ENCODE data around the gene TAF9B. TPM values are rescaled to one million over a fixed set of nuclear protein-coding genes. Genes with fewer than 3 reads are reported as not detected.
A peak's percentile ranks its signal among the peaks of the same experiment; 100 is the strongest.
"Not testable (repeated sequence)": the region's sequence is repeated elsewhere in the genome, so short reads cannot be mapped to it uniquely, and the experiment has no call there.

The TAF9B gene
- total RNA-seq, 1 donor from 2014 or later = 44.4 TPM

DNA sequence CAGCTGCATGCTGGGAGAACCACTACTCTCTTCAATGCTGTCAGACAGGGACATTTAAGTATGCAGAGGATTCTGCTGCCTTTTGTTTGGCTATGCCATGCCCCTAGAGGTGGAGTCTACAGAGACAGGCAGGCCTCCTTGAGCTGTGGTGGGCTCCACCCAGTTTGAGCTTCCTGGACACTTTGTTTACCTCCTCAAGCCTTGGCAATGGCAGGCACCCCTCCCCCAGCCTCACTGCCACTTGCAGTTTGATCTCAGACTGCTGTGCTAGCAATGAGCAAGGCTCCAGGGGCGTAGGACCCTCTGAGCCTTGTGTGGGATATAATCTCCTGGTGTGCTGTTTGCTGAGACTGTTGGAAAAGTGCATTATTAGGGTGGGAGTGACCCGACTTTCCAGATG lies 17.9 kb upstream of the TAF9B start:
- H3K27ac Mint-ChIP-seq (ENCODE audit: unreplicated experiment); H3K27me3 Mint-ChIP-seq (ENCODE audit: low read depth); H3K36me3 Mint-ChIP-seq (ENCODE audit: low read depth); H3K4me3 Mint-ChIP-seq; H3K4me1 Mint-ChIP-seq; DNase-seq (ENCODE audit: low read depth, low spot score); H3K9me3 Mint-ChIP-seq: not testable (repeated sequence)

DNA sequence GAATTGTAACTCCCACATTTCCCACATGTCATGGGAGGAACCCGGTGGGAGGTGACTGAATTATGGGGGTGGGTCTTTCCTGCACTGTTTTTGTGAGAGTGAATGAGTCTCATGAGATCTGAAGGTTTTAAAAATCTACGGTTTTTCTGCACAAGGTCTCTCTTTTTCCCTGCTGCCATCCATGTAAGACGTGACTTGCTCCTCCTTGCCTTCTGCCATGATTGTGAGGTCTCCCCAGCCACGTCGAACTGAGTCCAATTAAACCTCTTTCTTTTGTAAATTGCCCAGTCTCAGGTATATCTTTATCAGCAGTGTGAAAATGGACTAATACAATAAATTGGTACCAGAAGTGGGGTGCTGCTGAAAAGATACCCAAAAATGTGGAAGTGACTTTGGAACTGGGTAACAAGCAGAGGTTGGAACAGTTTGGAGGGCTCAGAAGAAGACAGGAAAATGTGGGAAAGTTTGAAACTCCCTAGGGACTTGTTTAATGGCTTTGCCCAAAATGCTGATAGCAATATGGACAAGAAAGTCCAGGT lies 7.6 kb upstream of the TAF9B start:
- not testable (repeated sequence) for H3K4me1 Mint-ChIP-seq; H3K36me3 Mint-ChIP-seq (ENCODE audit: low read depth); H3K4me3 Mint-ChIP-seq; H3K27me3 Mint-ChIP-seq (ENCODE audit: low read depth); H3K27ac Mint-ChIP-seq (ENCODE audit: unreplicated experiment); DNase-seq (ENCODE audit: low read depth, low spot score)
- H3K9me3 Mint-ChIP-seq = peaks cover 31% of the 10 kb centered on the region

DNA sequence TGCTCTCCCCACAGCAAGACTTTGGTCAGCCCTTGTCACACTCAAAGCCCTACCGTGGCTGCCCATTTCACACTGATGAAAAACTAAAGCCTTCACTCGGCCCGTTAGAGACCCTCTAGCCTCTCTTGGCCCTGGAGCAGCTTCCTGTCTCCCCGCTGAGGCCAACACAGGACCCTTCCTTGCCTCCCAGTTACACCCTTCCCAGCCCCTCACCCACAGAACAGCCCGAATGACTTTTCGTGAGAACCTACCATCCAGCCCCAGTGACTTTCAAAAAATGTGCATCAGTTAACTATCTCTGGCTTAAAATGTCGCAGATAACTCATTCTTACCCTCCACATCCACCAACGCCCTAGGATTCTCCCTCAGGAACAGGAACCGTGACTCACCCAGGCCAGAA lies 756 bp upstream of the TAF9B start:
- H3K9me3 Mint-ChIP-seq = peaks cover 15% of the 10 kb centered on the region
- no peaks in the 10 kb centered on the region for H3K4me1 Mint-ChIP-seq
- no peak overlapping the region for H3K27ac Mint-ChIP-seq (ENCODE audit: unreplicated experiment)
- H3K36me3 Mint-ChIP-seq (ENCODE audit: low read depth) = peaks cover 13% of the 10 kb centered on the region
- TF ChIP-seq, protein P1, sequence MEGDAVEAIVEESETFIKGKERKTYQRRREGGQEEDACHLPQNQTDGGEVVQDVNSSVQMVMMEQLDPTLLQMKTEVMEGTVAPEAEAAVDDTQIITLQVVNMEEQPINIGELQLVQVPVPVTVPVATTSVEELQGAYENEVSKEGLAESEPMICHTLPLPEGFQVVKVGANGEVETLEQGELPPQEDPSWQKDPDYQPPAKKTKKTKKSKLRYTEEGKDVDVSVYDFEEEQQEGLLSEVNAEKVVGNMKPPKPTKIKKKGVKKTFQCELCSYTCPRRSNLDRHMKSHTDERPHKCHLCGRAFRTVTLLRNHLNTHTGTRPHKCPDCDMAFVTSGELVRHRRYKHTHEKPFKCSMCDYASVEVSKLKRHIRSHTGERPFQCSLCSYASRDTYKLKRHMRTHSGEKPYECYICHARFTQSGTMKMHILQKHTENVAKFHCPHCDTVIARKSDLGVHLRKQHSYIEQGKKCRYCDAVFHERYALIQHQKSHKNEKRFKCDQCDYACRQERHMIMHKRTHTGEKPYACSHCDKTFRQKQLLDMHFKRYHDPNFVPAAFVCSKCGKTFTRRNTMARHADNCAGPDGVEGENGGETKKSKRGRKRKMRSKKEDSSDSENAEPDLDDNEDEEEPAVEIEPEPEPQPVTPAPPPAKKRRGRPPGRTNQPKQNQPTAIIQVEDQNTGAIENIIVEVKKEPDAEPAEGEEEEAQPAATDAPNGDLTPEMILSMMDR (conservative IDR thresholded peaks at IDR 0.05) = no peak
- no peak for DNase-seq (ENCODE audit: low read depth, low spot score)
- no peaks in the 10 kb centered on the region for H3K27me3 Mint-ChIP-seq (ENCODE audit: low read depth)
- H3K4me3 Mint-ChIP-seq = peak overlapping the region; percentile 61

DNA sequence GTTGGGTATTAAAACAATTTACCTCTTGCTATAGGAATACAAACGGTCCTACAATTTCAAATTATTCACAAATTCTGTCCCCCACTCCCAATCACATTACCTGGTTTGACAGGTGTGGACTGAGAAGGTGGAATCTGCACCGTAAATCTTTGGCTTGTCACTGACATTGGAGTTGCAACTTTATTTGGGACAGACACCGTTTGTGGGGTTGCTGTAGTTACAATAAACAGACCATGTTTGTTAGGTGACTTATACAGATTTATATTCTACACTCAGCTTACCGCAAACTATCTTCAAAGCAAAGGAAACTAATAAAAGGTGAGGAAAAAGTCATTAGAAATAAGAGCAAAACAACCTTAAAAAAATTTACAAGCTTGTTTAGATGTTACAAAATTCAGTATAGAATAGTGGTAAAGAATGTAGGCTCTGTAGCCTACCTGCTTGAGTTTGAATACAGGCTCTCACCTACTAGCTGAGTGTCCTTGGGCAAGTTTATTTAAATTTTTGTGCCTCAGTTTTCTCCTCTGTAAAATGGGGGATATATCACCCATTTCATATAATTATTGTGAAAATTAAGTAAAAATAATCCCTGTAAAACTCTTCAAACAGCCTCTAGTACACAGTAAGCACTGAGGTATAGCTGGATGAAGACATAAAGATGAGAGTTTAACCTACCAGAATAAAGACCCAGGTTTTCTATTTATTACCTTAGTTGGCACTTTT lies 6.1 kb downstream of the TAF9B start:
- no peak for DNase-seq (ENCODE audit: low read depth, low spot score)
- Mint-ChIP-seq H3K27me3 (ENCODE audit: low read depth) (no peaks in the 10 kb centered on the region), H3K9me3 (no peaks in the 10 kb centered on the region), H3K4me1 (no peaks in the 10 kb centered on the region), H3K27ac (ENCODE audit: unreplicated experiment) (no peak overlapping the region), H3K4me3 (no peak overlapping the region), H3K36me3 (ENCODE audit: low read depth) (peaks cover 5% of the 10 kb centered on the region)
- TF ChIP-seq, protein P1 (conservative IDR thresholded peaks at IDR 0.05) = no peak

DNA sequence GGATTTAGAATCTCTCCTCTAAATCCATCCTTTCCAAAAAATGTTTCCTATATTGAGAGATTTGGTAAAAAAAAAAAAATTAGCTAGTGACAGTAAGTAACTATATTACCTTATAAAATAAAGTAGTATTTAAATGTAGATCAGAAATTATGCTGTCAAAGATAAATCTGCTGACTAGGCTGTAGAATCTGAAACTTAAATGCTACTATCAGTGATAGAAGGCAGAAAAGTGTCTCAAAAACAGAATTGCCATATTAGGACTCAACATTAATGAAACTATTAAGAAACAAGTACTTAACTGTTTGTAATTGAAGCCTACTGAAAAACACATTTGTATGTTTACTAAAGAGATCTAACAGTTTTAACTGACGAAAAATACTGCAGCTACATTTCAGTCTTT lies 8.3 kb downstream of the TAF9B start:
- Mint-ChIP-seq H3K36me3 (ENCODE audit: low read depth) (peaks cover 3% of the 10 kb centered on the region), H3K27me3 (ENCODE audit: low read depth) (no peaks in the 10 kb centered on the region), H3K9me3 (no peaks in the 10 kb centered on the region), H3K4me3 (no peak overlapping the region), H3K4me1 (no peaks in the 10 kb centered on the region), H3K27ac (ENCODE audit: unreplicated experiment) (no peak overlapping the region)
- no peak for DNase-seq (ENCODE audit: low read depth, low spot score)
- TF ChIP-seq, protein P1 (conservative IDR thresholded peaks at IDR 0.05) = no peak

DNA sequence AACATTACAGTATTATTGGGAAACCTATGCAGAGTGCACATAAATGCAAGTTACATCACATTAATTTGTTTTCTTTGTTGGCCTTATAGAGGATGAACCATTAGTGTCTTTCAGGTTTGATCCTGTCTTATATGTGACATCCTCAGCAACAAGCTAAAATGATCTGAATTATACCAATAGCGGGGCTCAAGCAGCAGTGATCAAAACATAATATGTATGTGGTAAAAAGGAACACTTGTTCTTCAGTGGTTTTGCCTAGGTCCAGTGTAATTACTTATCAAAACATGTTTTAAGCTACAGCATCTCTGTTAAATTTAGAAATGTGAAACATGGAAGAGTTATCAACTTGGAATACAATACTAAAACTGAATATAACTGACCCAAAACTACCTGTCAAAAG lies 9.1 kb downstream of the TAF9B start:
- TF ChIP-seq, protein P1 (conservative IDR thresholded peaks at IDR 0.05) = no peak
- Mint-ChIP-seq H3K4me1 (no peaks in the 10 kb centered on the region), H3K36me3 (ENCODE audit: low read depth) (peaks cover 3% of the 10 kb centered on the region), H3K27me3 (ENCODE audit: low read depth) (no peaks in the 10 kb centered on the region), H3K4me3 (no peak overlapping the region), H3K27ac (ENCODE audit: unreplicated experiment) (no peak overlapping the region), H3K9me3 (no peaks in the 10 kb centered on the region)
- DNase-seq (ENCODE audit: low read depth, low spot score) = no peak

Measured in neural crest cell (in vitro differentiated cells).